Ovary (tissue), 9 donors: ENCODE measurements around the gene CPE. TPM values are rescaled to one million over a fixed set of nuclear protein-coding genes. Genes with fewer than 3 reads are reported as not detected.

Experiments
- DNase-seq, 5 donors: peaks; one replicate each; pipeline ENCODE4 v3.0.0-alpha.2; 2019 to 2020
- H3K27ac ChIP-seq, 2 donors: fragments of 200-600 bp; one replicate each; pipeline versions ENCODE4 v1.5.1 to v1.8.0; 2019 to 2022
- H3K27me3 ChIP-seq: fragments of 200-600 bp; one replicate; pipeline ENCODE4 v1.8.0; 2022
- H3K36me3 ChIP-seq: fragments of 200-600 bp; sonication (generic); one replicate; pipeline ENCODE4 v1.5.1; 2019
- H3K4me1 ChIP-seq: one replicate; pipeline ENCODE4 v1.8.1; 2013; ENCODE audit warnings: mild to moderate bottlenecking, moderate library complexity; ENCODE audit not compliant: insufficient read depth
- H3K4me3 ChIP-seq: fragments of 200-600 bp; sonication (generic); one replicate; pipeline ENCODE4 v1.5.1; 2017
- H3K9me3 ChIP-seq, 2 donors: fragments of 200-600 bp in 1 of 2; sonication (generic) in 1 of 2; one replicate each; pipeline versions ENCODE4 v1.5.1 to v1.8.1; 2013 to 2019; ENCODE audit warnings: mild to moderate bottlenecking in 1 of 2, moderate library complexity in 1 of 2
- EP300 ChIP-seq: sonication (generic); formaldehyde crosslinking; IDR thresholded peaks from one replicate; pipeline ENCODE4 v1.6.1; 2017; ENCODE audit warnings: antibody characterized with exemption
- POLR2A ChIP-seq: fragments of 450-650 bp; IDR thresholded peaks from one replicate; pipeline ENCODE4 v1.6.1; 2017; ENCODE audit warnings: antibody characterized with exemption, mild to moderate bottlenecking, moderate library complexity
- WGBS, 3 donors: extraction: QIAGEN DNeasy Blood & Tissue Kit in 1 of 3; methylation state at CpG; one replicate each; pipeline versions ENCODE4 v1.1.5 to v1.1.7; 2013 to 2017; 5-methylcytosine and 5-hydroxymethylcytosine counted together
- intact Hi-C, 4 donors: fragments of 100-400 bp; cut with DNase I; formaldehyde crosslinking; loops; one replicate each; pipeline versions ENCODE4 v1.11.0 to v1.15.1; 2022 to 2023
- polyA plus RNA-seq, 2 donors: library from polyadenylated mRNA; stranded (reverse); fragments of 200-250 nt in 1 of 2; fragments of 350-450 nt in 1 of 2; fragmentation: Illumina TruSeq in 1 of 2; extraction: RNeasy Lipid Tissue Mini Kit (QIAGEN cat#74804) in 1 of 2; gene quantifications; one replicate each; pipeline ENCODE4 v1.2.3, GENCODE V29; 2013 to 2014
- total RNA-seq, 7 donors: library from RNA; depleted of rRNA in 2 of 7; stranded (reverse); fragments of >200 nt in 2 of 7; fragmentation: NEBNext Ultra II Directional in 3 of 7; extraction: Animal tissue kit (Norgen Biotek cat#: 25700) in 3 of 7; gene quantifications; one replicate each; pipeline versions ENCODE4 v1.1.0 to v1.2.4, GENCODE V29; 2016 to 2023
- TF ChIP-seq, protein P1 (sequence below), 3 donors: fragments of 450-650 bp in 2 of 3; fragments of 200-600 bp in 1 of 3; IDR thresholded peaks; one replicate each; pipeline versions ENCODE4 v1.5.1 to v1.8.0; 2016 to 2022; ENCODE audit warnings: antibody characterized with exemption in 3 of 3, mild to moderate bottlenecking in 1 of 3
- donor health status: DM: no; HTN: no; CAD: no; lungs with moderate emphysema.
- donor health status: DM: no; HTN: no; CAD: no.
- donor health status: Bipolar disorder and iron deficiency.
- donor health status: DM: yes; HTN: yes; CAD: no.
- donor health status: DM: no; HTN: no; CAD: no.
- donor health status: DM: yes; HTN: yes; CAD: no.

CPE gene
- total and polyA plus RNA-seq, 9 donors: 19.9 to 207 (median 69.2) TPM

DNA sequence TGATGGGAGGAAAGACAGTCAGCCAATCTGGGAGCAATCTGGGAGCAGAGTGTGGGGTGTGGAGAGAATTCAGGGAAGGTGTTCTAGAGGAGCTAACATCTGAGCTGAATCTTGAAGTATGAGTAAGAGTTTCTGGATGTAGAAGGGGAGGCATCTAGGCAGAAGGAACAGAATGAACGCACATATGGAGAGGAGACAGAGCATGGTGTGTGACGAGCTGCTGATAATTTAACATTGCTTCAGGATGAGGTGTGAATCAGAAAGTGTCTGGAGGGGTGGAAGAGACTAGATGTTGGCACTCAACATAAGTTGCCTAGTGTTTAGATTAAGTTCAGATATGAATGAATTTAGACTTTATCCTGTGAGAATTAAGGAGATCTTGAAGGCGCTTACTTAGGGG, 58.9 kb downstream of the CPE start:
- intact Hi-C loops: no loop called here
- no peaks in the 10 kb centered on the region for H3K4me1 ChIP-seq
- DNase-seq: no peak
- H3K27ac ChIP-seq: no peak overlapping the region
- no peaks in the 10 kb centered on the region for H3K36me3 ChIP-seq
- TF ChIP-seq POLR2A: no peak
- TF ChIP-seq, protein P1, sequence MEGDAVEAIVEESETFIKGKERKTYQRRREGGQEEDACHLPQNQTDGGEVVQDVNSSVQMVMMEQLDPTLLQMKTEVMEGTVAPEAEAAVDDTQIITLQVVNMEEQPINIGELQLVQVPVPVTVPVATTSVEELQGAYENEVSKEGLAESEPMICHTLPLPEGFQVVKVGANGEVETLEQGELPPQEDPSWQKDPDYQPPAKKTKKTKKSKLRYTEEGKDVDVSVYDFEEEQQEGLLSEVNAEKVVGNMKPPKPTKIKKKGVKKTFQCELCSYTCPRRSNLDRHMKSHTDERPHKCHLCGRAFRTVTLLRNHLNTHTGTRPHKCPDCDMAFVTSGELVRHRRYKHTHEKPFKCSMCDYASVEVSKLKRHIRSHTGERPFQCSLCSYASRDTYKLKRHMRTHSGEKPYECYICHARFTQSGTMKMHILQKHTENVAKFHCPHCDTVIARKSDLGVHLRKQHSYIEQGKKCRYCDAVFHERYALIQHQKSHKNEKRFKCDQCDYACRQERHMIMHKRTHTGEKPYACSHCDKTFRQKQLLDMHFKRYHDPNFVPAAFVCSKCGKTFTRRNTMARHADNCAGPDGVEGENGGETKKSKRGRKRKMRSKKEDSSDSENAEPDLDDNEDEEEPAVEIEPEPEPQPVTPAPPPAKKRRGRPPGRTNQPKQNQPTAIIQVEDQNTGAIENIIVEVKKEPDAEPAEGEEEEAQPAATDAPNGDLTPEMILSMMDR (IDR thresholded peaks at IDR 0.05): no peak
- TF ChIP-seq EP300: no peak
- no peak overlapping the region for H3K4me3 ChIP-seq
- no peaks in the 10 kb centered on the region for H3K9me3 ChIP-seq
- WGBS, 3 donors: 94 to 96% (median 94%) methylated on average over 3 of the region's 3 CpGs
- H3K27me3 ChIP-seq: no peaks in the 10 kb centered on the region

GRCh38 chr4:165439344-165439743, 60.5 kb downstream of the CPE start:
- Histone ChIP-seq H3K36me3 (no peaks in the 10 kb centered on the region), H3K27me3 (no peaks in the 10 kb centered on the region), H3K4me1 (no peaks in the 10 kb centered on the region), H3K9me3 (no peaks in the 10 kb centered on the region), H3K27ac (no peak overlapping the region), H3K4me3 (no peak overlapping the region)
- WGBS, 3 donors: 49 to 53% (median 50%) methylated on average over 2 of the region's 2 CpGs
- no peak for DNase-seq
- TF ChIP-seq EP300 (no peak), POLR2A (no peak)
- TF ChIP-seq, protein P1 (IDR thresholded peaks at IDR 0.05): no peak
- intact Hi-C loops: no loop called here

- H3K27ac ChIP-seq: no peak overlapping the region
- intact Hi-C loops: no loop called here
- no peaks in the 10 kb centered on the region for H3K9me3 ChIP-seq
- H3K27me3 ChIP-seq: no peaks in the 10 kb centered on the region
- H3K4me3 ChIP-seq: no peak overlapping the region
- H3K4me1 ChIP-seq: no peaks in the 10 kb centered on the region
- no peaks in the 10 kb centered on the region for H3K36me3 ChIP-seq
- no peak for DNase-seq
- 8 to 14% (median 13%) methylated on average over 1 of the region's 1 CpG for WGBS, 3 donors
- no peak for TF ChIP-seq POLR2A
- TF ChIP-seq, protein P1 (IDR thresholded peaks at IDR 0.05): no peak
Measured at GRCh38 chr4:165439981-165440380, 61.2 kb downstream of the CPE start.

GRCh38 chr4:165440415-165441158, 61.8 kb downstream of the CPE start:
- Histone ChIP-seq H3K9me3 (no peaks in the 10 kb centered on the region), H3K4me3 (no peak overlapping the region), H3K36me3 (no peaks in the 10 kb centered on the region), H3K27me3 (no peaks in the 10 kb centered on the region), H3K4me1 (no peaks in the 10 kb centered on the region), H3K27ac (no peak overlapping the region)
- TF ChIP-seq, protein P1 (IDR thresholded peaks at IDR 0.05): no peak
- DNase-seq: no peak
- intact Hi-C loops: no loop called here
- 31 to 42% (median 41%) methylated on average over 7 of the region's 7 CpGs for WGBS, 3 donors
